Endothelial cell (in vitro differentiated cells): ENCODE results near the gene PCDHGA12. TPM values are rescaled to one million over a fixed set of nuclear protein-coding genes. Genes with fewer than 3 reads are reported as not detected.

Source experiments
- DNase-seq: peaks from one replicate; pipeline ENCODE4 v3.0.0; 2021; ENCODE audit warnings: low spot score
- H3K27ac Mint-ChIP-seq: one replicate; pipeline ENCODE4 v1.8.0; 2021; ENCODE audit warnings: mixed read lengths, inconsistent platforms; ENCODE audit not compliant: unreplicated experiment
- H3K27me3 Mint-ChIP-seq: one replicate; pipeline ENCODE4 v1.8.0; 2021; ENCODE audit warnings: mild to moderate bottlenecking, moderate library complexity, mixed read lengths, inconsistent platforms; ENCODE audit not compliant: unreplicated experiment
- H3K36me3 Mint-ChIP-seq: one replicate; pipeline ENCODE4 v1.8.0; 2021; ENCODE audit warnings: mild to moderate bottlenecking, low read depth, mixed read lengths, inconsistent platforms; ENCODE audit not compliant: unreplicated experiment
- H3K4me1 Mint-ChIP-seq: one replicate; pipeline ENCODE4 v1.8.0; 2021; ENCODE audit warnings: mild to moderate bottlenecking, mixed read lengths, inconsistent platforms; ENCODE audit not compliant: unreplicated experiment
- H3K4me3 Mint-ChIP-seq: one replicate; pipeline ENCODE4 v1.8.0; 2021; ENCODE audit warnings: mild to moderate bottlenecking, mixed read lengths, inconsistent platforms; ENCODE audit not compliant: unreplicated experiment
- H3K9me3 Mint-ChIP-seq: one replicate; pipeline ENCODE4 v1.8.0; 2021; ENCODE audit warnings: mixed read lengths, inconsistent platforms; ENCODE audit not compliant: unreplicated experiment
- CTCF ChIP-seq: fragments of 200-600 bp; sonication (generic); IDR thresholded peaks from one replicate; pipeline ENCODE4 v1.5.0; 2021; ENCODE audit warnings: antibody characterized with exemption; ENCODE audit not compliant: unreplicated experiment
- total RNA-seq: library from RNA; stranded (reverse); fragmentation: NEBNext Ultra II Directional; extraction: Animal tissue kit (Norgen Biotek cat#: 25700); gene quantifications from one replicate; pipeline ENCODE4 v1.2.1, GENCODE V29; 2021; ENCODE audit not compliant: unreplicated experiment

PCDHGA12 gene
- total RNA-seq, 1 donor from 2014 or later, result 3.8 TPM

DNA sequence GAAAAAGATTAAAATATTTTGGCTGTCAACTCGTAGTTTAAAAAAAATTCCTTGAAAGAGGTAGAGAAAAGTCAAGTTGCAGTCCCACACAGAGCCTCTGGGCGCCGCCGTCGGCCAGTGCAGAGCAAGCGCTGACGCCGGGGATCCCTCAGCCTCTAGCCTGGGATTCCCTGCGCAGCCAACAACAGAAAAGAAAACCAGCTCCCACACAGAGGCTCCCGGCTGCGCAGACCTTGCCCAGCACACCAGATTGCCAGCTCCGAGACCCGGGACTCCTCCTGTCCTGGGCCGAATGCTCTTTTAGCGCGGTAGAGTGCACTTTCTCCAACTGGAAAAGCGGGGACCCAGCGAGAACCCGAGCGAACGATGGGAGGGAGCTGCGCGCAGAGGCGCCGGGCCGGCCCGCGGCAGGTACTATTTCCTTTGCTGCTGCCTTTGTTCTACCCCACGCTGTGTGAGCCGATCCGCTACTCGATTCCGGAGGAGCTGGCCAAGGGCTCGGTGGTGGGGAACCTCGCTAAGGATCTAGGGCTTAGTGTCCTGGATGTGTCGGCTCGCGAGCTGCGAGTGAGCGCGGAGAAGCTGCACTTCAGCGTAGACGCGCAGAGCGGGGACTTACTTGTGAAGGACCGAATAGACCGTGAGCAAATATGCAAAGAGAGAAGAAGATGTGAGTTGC, 12.7 kb upstream of the PCDHGA12 start, which contains the start of gene PCDHGB7:
Gene PCDHGB7, plus strand, starts transcription at position 184 of the 679 bp plus-strand sequence. Its CDS starts 183 bp downstream, at position 367.
- TF ChIP-seq CTCF, result peak; percentile 76
- Mint-ChIP-seq H3K27me3 (peaks cover 27% of the 10 kb centered on the region), H3K4me1 (peaks cover 38% of the 10 kb centered on the region), H3K4me3 (peak within 1 kb of the TSS; percentile 97), H3K36me3 (peaks cover 80% of the 10 kb centered on the region), H3K27ac (peak within 1 kb of the TSS; percentile 94), H3K9me3 (peaks cover 49% of the 10 kb centered on the region)
- peak; percentile 81 for DNase-seq

DNA sequence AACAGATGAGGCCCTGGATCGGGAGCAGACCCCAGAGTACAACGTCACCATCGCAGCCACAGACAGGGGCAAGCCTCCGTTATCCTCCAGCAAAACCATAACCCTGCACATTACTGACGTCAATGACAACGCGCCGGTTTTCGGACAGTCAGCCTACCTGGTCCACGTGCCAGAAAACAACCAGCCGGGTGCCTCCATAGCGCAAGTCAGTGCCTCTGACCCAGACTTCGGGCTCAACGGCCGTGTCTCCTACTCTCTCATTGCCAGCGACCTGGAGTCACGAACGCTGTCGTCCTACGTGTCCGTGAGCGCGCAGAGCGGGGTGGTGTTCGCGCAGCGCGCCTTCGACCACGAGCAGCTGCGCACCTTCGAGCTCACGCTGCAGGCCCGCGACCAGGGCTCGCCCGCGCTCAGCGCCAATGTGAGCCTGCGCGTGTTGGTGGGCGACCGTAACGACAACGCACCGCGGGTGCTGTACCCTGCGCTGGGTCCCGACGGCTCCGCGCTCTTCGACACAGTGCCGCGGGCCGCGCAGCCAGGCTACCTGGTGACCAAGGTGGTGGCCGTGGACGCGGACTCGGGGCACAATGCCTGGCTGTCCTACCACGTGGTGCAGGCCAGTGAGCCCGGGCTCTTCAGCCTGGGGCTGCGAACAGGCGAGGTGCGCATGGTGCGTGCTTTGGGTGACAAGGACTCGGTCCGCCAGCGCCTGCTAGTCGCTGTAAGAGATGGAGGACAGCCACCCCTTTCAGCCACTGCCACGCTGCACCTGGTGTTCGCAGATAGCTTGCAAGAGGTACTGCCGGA, 11.0 kb upstream of the PCDHGA12 start:
- no peak overlapping the region for H3K27ac Mint-ChIP-seq
- no peak for TF ChIP-seq CTCF
- H3K27me3 Mint-ChIP-seq, result peaks cover 27% of the 10 kb centered on the region

GRCh38 chr5:141420855-141421488, 9.3 kb upstream of the PCDHGA12 start, which contains the start of gene PCDHGA11:
TSS of gene PCDHGA11 (plus strand) at chr5:141421051. CDS start at chr5:141421228, 177 bp downstream.
- peak; percentile 65 for TF ChIP-seq CTCF
- peaks cover 36% of the 10 kb centered on the region for H3K9me3 Mint-ChIP-seq

More for the DNA sequence above, 11.0 kb upstream of the PCDHGA12 start:
- DNase-seq, result no peak
- peaks cover 30% of the 10 kb centered on the region for H3K4me1 Mint-ChIP-seq
- peak overlapping the region; percentile 97 for H3K4me3 Mint-ChIP-seq
- peaks cover 79% of the 10 kb centered on the region for H3K36me3 Mint-ChIP-seq
- peaks cover 44% of the 10 kb centered on the region for H3K9me3 Mint-ChIP-seq

GRCh38 chr5:141421489-141421855, 8.8 kb upstream of the PCDHGA12 start:
- H3K27ac Mint-ChIP-seq, result no peak overlapping the region
- DNase-seq, result no peak
- peaks cover 21% of the 10 kb centered on the region for H3K4me1 Mint-ChIP-seq
- H3K9me3 Mint-ChIP-seq, result peaks cover 40% of the 10 kb centered on the region
- H3K4me3 Mint-ChIP-seq, result peak overlapping the region; percentile 82
- peaks cover 75% of the 10 kb centered on the region for H3K36me3 Mint-ChIP-seq
- TF ChIP-seq CTCF, result no peak
- H3K27me3 Mint-ChIP-seq, result peaks cover 25% of the 10 kb centered on the region

More at GRCh38 chr5:141420855-141421488, 9.3 kb upstream of the PCDHGA12 start, which contains the start of gene PCDHGA11:
- Mint-ChIP-seq H3K27ac (no peak within 1 kb of the TSS), H3K4me1 (peaks cover 21% of the 10 kb centered on the region), H3K4me3 (peak within 1 kb of the TSS; percentile 89), H3K27me3 (peaks cover 25% of the 10 kb centered on the region), H3K36me3 (peaks cover 70% of the 10 kb centered on the region)
- DNase-seq, result peak; percentile 37
